Measurements from ENCODE around the gene ARHGAP15. TPM values are rescaled to one million over a fixed set of nuclear protein-coding genes. Genes with fewer than 3 reads are reported as not detected.

The ARHGAP15 gene
- total RNA-seq, 1 donor from 2014 or later, result not detected

GRCh38 chr2:143524559-143525401 is 395.6 kb downstream of the ARHGAP15 start:
- Mint-ChIP-seq H3K27ac (ENCODE audit: unreplicated experiment) (no peak overlapping the region), H3K36me3 (ENCODE audit: unreplicated experiment) (no peaks in the 10 kb centered on the region), H3K4me1 (ENCODE audit: low read depth, unreplicated experiment) (peaks cover 7% of the 10 kb centered on the region), H3K9me3 (ENCODE audit: unreplicated experiment) (no peaks in the 10 kb centered on the region), H3K27me3 (ENCODE audit: unreplicated experiment) (no peaks in the 10 kb centered on the region), H3K4me3 (ENCODE audit: unreplicated experiment) (no peak overlapping the region)
- DNase-seq, result no peak
- no peak for TF ChIP-seq CTCF (IDR thresholded peaks at IDR 0.05; ENCODE audit: partially characterized antibody, unreplicated experiment)

- TF ChIP-seq CTCF (IDR thresholded peaks at IDR 0.05; ENCODE audit: partially characterized antibody, unreplicated experiment), result no peak
- H3K4me1 Mint-ChIP-seq (ENCODE audit: low read depth, unreplicated experiment), result peaks cover 7% of the 10 kb centered on the region
- no peaks in the 10 kb centered on the region for H3K9me3 Mint-ChIP-seq (ENCODE audit: unreplicated experiment)
- H3K27ac Mint-ChIP-seq (ENCODE audit: unreplicated experiment), result peak overlapping the region; percentile 18
- no peak for DNase-seq
- no peaks in the 10 kb centered on the region for H3K36me3 Mint-ChIP-seq (ENCODE audit: unreplicated experiment)
- H3K4me3 Mint-ChIP-seq (ENCODE audit: unreplicated experiment), result no peak overlapping the region
- no peaks in the 10 kb centered on the region for H3K27me3 Mint-ChIP-seq (ENCODE audit: unreplicated experiment)
These were observed 396.2 kb downstream of the ARHGAP15 start for GRCh38 chr2:143525402-143525860.

GRCh38 chr2:143526498-143526897 is 397.3 kb downstream of the ARHGAP15 start:
- Mint-ChIP-seq H3K27me3 (ENCODE audit: unreplicated experiment) (no peaks in the 10 kb centered on the region), H3K36me3 (ENCODE audit: unreplicated experiment) (no peaks in the 10 kb centered on the region), H3K9me3 (ENCODE audit: unreplicated experiment) (no peaks in the 10 kb centered on the region), H3K4me1 (ENCODE audit: low read depth, unreplicated experiment) (peaks cover 7% of the 10 kb centered on the region), H3K27ac (ENCODE audit: unreplicated experiment) (no peak overlapping the region), H3K4me3 (ENCODE audit: unreplicated experiment) (no peak overlapping the region)
- DNase-seq, result no peak
- no peak for TF ChIP-seq CTCF (IDR thresholded peaks at IDR 0.05; ENCODE audit: partially characterized antibody, unreplicated experiment)

GRCh38 chr2:143528021-143528420 is 398.8 kb downstream of the ARHGAP15 start:
- TF ChIP-seq CTCF (IDR thresholded peaks at IDR 0.05; ENCODE audit: partially characterized antibody, unreplicated experiment), result no peak
- Mint-ChIP-seq H3K27ac (ENCODE audit: unreplicated experiment) (no peak overlapping the region), H3K9me3 (ENCODE audit: unreplicated experiment) (no peaks in the 10 kb centered on the region), H3K4me3 (ENCODE audit: unreplicated experiment) (no peak overlapping the region), H3K4me1 (ENCODE audit: low read depth, unreplicated experiment) (peaks cover 7% of the 10 kb centered on the region), H3K36me3 (ENCODE audit: unreplicated experiment) (no peaks in the 10 kb centered on the region), H3K27me3 (ENCODE audit: unreplicated experiment) (no peaks in the 10 kb centered on the region)
- DNase-seq, result no peak

- Mint-ChIP-seq H3K36me3 (ENCODE audit: unreplicated experiment) (no peaks in the 10 kb centered on the region), H3K27ac (ENCODE audit: unreplicated experiment) (no peak overlapping the region), H3K4me3 (ENCODE audit: unreplicated experiment) (no peak overlapping the region), H3K4me1 (ENCODE audit: low read depth, unreplicated experiment) (peaks cover 15% of the 10 kb centered on the region), H3K9me3 (ENCODE audit: unreplicated experiment) (no peaks in the 10 kb centered on the region), H3K27me3 (ENCODE audit: unreplicated experiment) (no peaks in the 10 kb centered on the region)
- DNase-seq, result no peak
- no peak for TF ChIP-seq CTCF (IDR thresholded peaks at IDR 0.05; ENCODE audit: partially characterized antibody, unreplicated experiment)
These were observed 400.0 kb downstream of the ARHGAP15 start for GRCh38 chr2:143529118-143529720.

Measured in glutamatergic neuron (in vitro differentiated cells).